ENCODE results near the gene ACP1. TPM values are rescaled to one million over a fixed set of nuclear protein-coding genes. Genes with fewer than 3 reads are reported as not detected.

Gene ACP1
- total and polyA plus RNA-seq, 2 experiments from 2014 or later, result 189 to 281 TPM

DNA sequence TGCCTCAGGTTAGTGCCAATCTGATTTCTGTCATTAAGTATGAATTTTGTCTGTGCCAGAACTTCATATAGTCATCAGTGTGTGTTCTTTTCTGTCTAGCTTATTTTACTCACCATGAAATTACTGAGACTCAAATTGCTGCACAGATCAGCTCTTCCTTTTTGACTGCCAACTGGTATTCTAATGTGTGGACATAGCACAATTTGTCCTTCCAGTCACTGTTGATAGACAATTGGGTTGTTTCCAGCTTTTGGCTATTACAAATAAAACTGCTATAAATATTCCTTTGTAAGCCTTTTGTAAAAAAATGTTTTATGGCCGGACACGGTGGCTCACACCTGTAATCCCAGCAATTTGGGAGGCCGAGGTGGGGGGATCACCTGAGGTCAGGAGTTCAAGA is 8.7 kb upstream of the ACP1 start (continued):
- no peak for TF ChIP-seq ZNF462 (CRISPR knock-in tag; IDR thresholded peaks at IDR 0.05)
- TF ChIP-seq NANOG (IDR thresholded peaks at IDR 0.05; ENCODE audit: borderline replicate concordance), result no peak
- no peak for TF ChIP-seq JUNB (IDR thresholded peaks at IDR 0.05; ENCODE audit: unreplicated experiment)
- no peak for TF ChIP-seq EZH2phosphoT487 (IDR thresholded peaks at IDR 0.05; ENCODE audit: unreplicated experiment)
- no peak for TF ChIP-seq ZNF331 (CRISPR knock-in tag; IDR thresholded peaks at IDR 0.05; ENCODE audit: low read depth)
- no peak for TF ChIP-seq POLR2AphosphoS5 (IDR thresholded peaks at IDR 0.05; ENCODE audit: low read depth)
- TF ChIP-seq CREB1 (CRISPR knock-in tag; IDR thresholded peaks at IDR 0.05; ENCODE audit: low read depth), result no peak

GRCh38 chr2:257429-257828 is 7.3 kb upstream of the ACP1 start:
- peaks cover 27% of the 10 kb centered on the region for H3K9me3 Mint-ChIP-seq
- DNase-seq (ENCODE audit: low spot score) (no peak), ATAC-seq (no peak)
- H3K79me2 ChIP-seq (replicated peaks; ENCODE audit: insufficient read depth), result peaks cover 39% of the 10 kb centered on the region
- no peak overlapping the region for H3K4me3 ChIP-seq
- peaks cover 40% of the 10 kb centered on the region for H3K36me3 Mint-ChIP-seq (ENCODE audit: low read depth)
- H2AFZ ChIP-seq, result no peak overlapping the region
- H3K4me1 ChIP-seq (ENCODE audit: insufficient read depth), result peaks cover 8% of the 10 kb centered on the region
- H3K36me3 ChIP-seq (ENCODE audit: insufficient read depth), result peaks cover 11% of the 10 kb centered on the region
- H3K27ac ChIP-seq (ENCODE audit: low read depth), result no peak overlapping the region
- H3K27ac Mint-ChIP-seq, result no peak overlapping the region
- H3F3A ChIP-seq (replicated peaks; ENCODE audit: low read depth), result no peaks in the 10 kb centered on the region
- H3K4me2 ChIP-seq, result no peak overlapping the region
- peaks cover 19% of the 10 kb centered on the region for H3K4me1 Mint-ChIP-seq
- no peaks in the 10 kb centered on the region; the same call in 1 of the 2 replicates for H4K20me1 ChIP-seq (replicated peaks; ENCODE audit: insufficient read depth)
- H3K9me2 ChIP-seq (ENCODE audit: insufficient read depth), result no peaks in the 10 kb centered on the region
- H3K27me3 ChIP-seq (ENCODE audit: insufficient read depth), result no peaks in the 10 kb centered on the region
- H3K27me3 Mint-ChIP-seq (ENCODE audit: insufficient read depth, low read depth, poor library complexity), result peaks cover 7% of the 10 kb centered on the region
- H3K4me3 Mint-ChIP-seq, result no peak overlapping the region
- no peak for TF ChIP-seq ZNF114 (CRISPR knock-in tag; IDR thresholded peaks at IDR 0.05)
- no peak for TF ChIP-seq ETS1 (IDR thresholded peaks at IDR 0.05)
- no peak for TF ChIP-seq EZH2 (IDR thresholded peaks at IDR 0.05; ENCODE audit: low read depth, unreplicated experiment)
- no peak for TF ChIP-seq REST (IDR thresholded peaks at IDR 0.05; ENCODE audit: unreplicated experiment)
- no peak for TF ChIP-seq NANOG (IDR thresholded peaks at IDR 0.05; ENCODE audit: borderline replicate concordance)
- TF ChIP-seq JUNB (IDR thresholded peaks at IDR 0.05; ENCODE audit: unreplicated experiment), result no peak
- no peak for TF ChIP-seq POLR2AphosphoS5 (IDR thresholded peaks at IDR 0.05; ENCODE audit: low read depth)

Data from GM23338 (cell line).